Heart left ventricle (tissue), 16 donors: ENCODE measurements around the gene PHLPP1. TPM values are rescaled to one million over a fixed set of nuclear protein-coding genes. Genes with fewer than 3 reads are reported as not detected.

Experiments used
- ATAC-seq, 4 donors: fragments of 200-7000 bp; cut with Tn5 transposase; one replicate each; pipeline ENCODE4 v1.9.1; 2020 to 2022; ENCODE audit warnings: moderate library complexity in 4 of 4, mild to moderate bottlenecking in 3 of 4, moderate number of reproducible peaks in 1 of 4
- DNase-seq, 5 donors: peaks; one replicate each; pipeline ENCODE4 v3.0.0-alpha.2; 2020
- H3K27ac ChIP-seq, 12 donors: fragments of 200-600 bp; sonication (generic) in 4 of 12; one replicate each; pipeline versions ENCODE4 v1.5.0 to v1.8.0; 2016 to 2022; ENCODE audit warnings: mild to moderate bottlenecking in 2 of 12
- H3K27me3 ChIP-seq, 9 donors: fragments of 200-600 bp; sonication (generic) in 2 of 9; one replicate each; pipeline versions ENCODE4 v1.5.1 to v1.8.0; 2016 to 2022; ENCODE audit warnings: mild to moderate bottlenecking in 3 of 9
- H3K36me3 ChIP-seq, 9 donors: fragments of 200-600 bp; sonication (generic) in 2 of 9; one replicate each; pipeline versions ENCODE4 v1.5.0 to v1.8.0; 2018 to 2022; ENCODE audit warnings: mild to moderate bottlenecking in 2 of 9
- H3K4me1 ChIP-seq, 12 donors: fragments of 200-600 bp; sonication (generic) in 4 of 12; one replicate each; pipeline versions ENCODE4 v1.5.0 to v1.8.0; 2016 to 2022; ENCODE audit warnings: mild to moderate bottlenecking in 3 of 12
- H3K4me3 ChIP-seq, 12 donors: fragments of 200-600 bp; sonication (generic) in 4 of 12; one replicate each; pipeline versions ENCODE4 v1.5.0 to v1.8.0; 2017 to 2022; ENCODE audit warnings: mild to moderate bottlenecking in 9 of 12, moderate library complexity in 4 of 12
- H3K9me3 ChIP-seq, 12 donors: fragments of 200-600 bp; sonication (generic) in 4 of 12; one replicate each; pipeline versions ENCODE4 v1.5.0 to v1.8.0; 2016 to 2022; ENCODE audit warnings: mild to moderate bottlenecking in 1 of 12
- CTCF ChIP-seq, 12 donors: fragments of 200-600 bp; sonication (generic) in 4 of 12; IDR thresholded peaks; one replicate each; pipeline versions ENCODE4 v1.5.0 to v1.8.0; 2018 to 2022; ENCODE audit warnings: antibody characterized with exemption in 12 of 12, mild to moderate bottlenecking in 5 of 12
- POLR2A ChIP-seq, 2 donors: fragments of 450-650 bp; IDR thresholded peaks; one replicate each; pipeline ENCODE4 v1.6.1; 2017; ENCODE audit warnings: antibody characterized with exemption in 2 of 2, mild to moderate bottlenecking in 2 of 2, moderate library complexity in 2 of 2
- WGBS, 4 donors: extraction: QIAGEN DNeasy Blood & Tissue Kit in 2 of 4; methylation state at CpG; one replicate each; pipeline versions ENCODE4 v1.1.5 to v1.1.7; 2013 to 2018; 5-methylcytosine and 5-hydroxymethylcytosine counted together
- intact Hi-C, 10 donors: fragments of 100-400 bp; cut with DNase I; formaldehyde crosslinking; loops; one replicate each; pipeline versions ENCODE4 v1.11.1 to v1.14.2; 2022
- polyA plus RNA-seq, 2 donors: library from polyadenylated mRNA; stranded (reverse); fragments of 200-250 nt; gene quantifications; one replicate each; pipeline ENCODE4 v1.2.3, GENCODE V29; 2013
- total RNA-seq, 9 donors: library from RNA; depleted of rRNA in 2 of 9; stranded (reverse); fragments of >200 nt in 2 of 9; fragmentation: NEBNext Ultra II Directional in 3 of 9; extraction: Animal tissue kit (Norgen Biotek cat#: 25700) in 3 of 9; gene quantifications; one replicate each; pipeline versions ENCODE4 v1.1.0 to v1.2.4, GENCODE V29; 2016 to 2023
- donor health status: ischemic (EF 13 %, LVEDD 7.1; RV severe dilation, severe dysfunction).
- donor health status: healthy with polysubstance abuse.
- donor health status: DM: no; HTN: yes; CAD: no.
- donor health status: DM: no; HTN: no; CAD: no.
- donor health status: ischemic (EF 25% LVEDD 6.9; RV normal size, moderate dysfunction).
- donor health status: ischemic (EF 25% LVEDD 5.7; RV mildly dilated, moderate dysfunction).
- donor health status: healthy.
- donor health status: DM: yes; HTN: yes; CAD: no.
- donor health status: ischemic (EF 35%, LVEDD 5.7; RV mildly dilated, moderate dysfunction).
- donor health status: nonischemic (EF 11% LVEDD 7.7; RV severe dilation, severe dysfunction).
- donor health status: DM: yes; HTN: yes; CAD: no.
- donor health status: PGD.
- donor health status: ischemic (EF 29% LVEDD 5.4; RV normal size, mild dysfunction).
- donor health status: nonischemic (EF 23%, LVEDD 6.1; RV moderate dilation, normal function).

PHLPP1 gene
- total and polyA plus RNA-seq, 11 donors: 1.7 to 11.1 (median 6.2) TPM

- H3K4me1 ChIP-seq: peaks cover 0 to 26% (median 7%) of the 10 kb centered on the region in 12 donors
- ATAC-seq: no peak
- 73 to 83% (median 76%) methylated on average over 1 of the region's 1 CpG for WGBS, 4 donors
Observed at GRCh38 chr18:62792016-62792415, 76.7 kb downstream of the PHLPP1 start.

GRCh38 chr18:62795813-62796212 lies 80.5 kb downstream of the PHLPP1 start:
- no peak for ATAC-seq

More at GRCh38 chr18:62792016-62792415, 76.7 kb downstream of the PHLPP1 start:
- no peak for DNase-seq
- no peaks in the 10 kb centered on the region for H3K9me3 ChIP-seq
- peak overlapping the region in 1 of 12 donors; percentile 21 for H3K27ac ChIP-seq
- H3K36me3 ChIP-seq: no peaks in the 10 kb centered on the region
- intact Hi-C loops: loop anchor here in 3 of 10 donors (5.0 to 10.0 kb wide), 2 partner anchors 67 to 70 kb away; no protein-coding TSS in a partner anchor
- no peaks in the 10 kb centered on the region for H3K27me3 ChIP-seq
- no peak for TF ChIP-seq POLR2A (IDR thresholded peaks at IDR 0.05)
- no peak for TF ChIP-seq CTCF (IDR thresholded peaks at IDR 0.05)
- no peak overlapping the region for H3K4me3 ChIP-seq

GRCh38 chr18:62796216-62796621 lies 80.9 kb downstream of the PHLPP1 start:
- Histone ChIP-seq H3K9me3 (no peaks in the 10 kb centered on the region), H3K4me3 (no peak overlapping the region), H3K27me3 (no peaks in the 10 kb centered on the region), H3K4me1 (peaks cover 0 to 28% (median 2%) of the 10 kb centered on the region in 12 donors), H3K27ac (no peak overlapping the region), H3K36me3 (no peaks in the 10 kb centered on the region)
- no peak for TF ChIP-seq POLR2A (IDR thresholded peaks at IDR 0.05)
- TF ChIP-seq CTCF (IDR thresholded peaks at IDR 0.05): no peak
- intact Hi-C loops: loop anchor here in 3 of 10 donors (5.0 to 10.0 kb wide), 2 partner anchors 71 to 79 kb away; partner anchors contain the start of gene PHLPP1 (in 1 of the 3)
- 83 to 96% (median 91%) methylated on average over 1 of the region's 1 CpG for WGBS, 4 donors
- DNase-seq (no peak), ATAC-seq (no peak)

More at GRCh38 chr18:62795813-62796212, 80.5 kb downstream of the PHLPP1 start:
- intact Hi-C loops: loop anchor here in 3 of 10 donors (5.0 to 10.0 kb wide), 2 partner anchors 71 to 79 kb away; partner anchors contain the start of gene PHLPP1 (in 1 of the 3)
- H3K4me3 ChIP-seq: no peak overlapping the region
- TF ChIP-seq CTCF (IDR thresholded peaks at IDR 0.05): no peak
- no peak for TF ChIP-seq POLR2A (IDR thresholded peaks at IDR 0.05)
- DNase-seq: no peak
- H3K27me3 ChIP-seq: no peaks in the 10 kb centered on the region
- peaks cover 0 to 30% (median 2%) of the 10 kb centered on the region in 12 donors for H3K4me1 ChIP-seq
- H3K27ac ChIP-seq: no peak overlapping the region
- no peaks in the 10 kb centered on the region for H3K36me3 ChIP-seq
- WGBS, 4 donors: 78 to 94% (median 90%) methylated on average over 3 of the region's 3 CpGs
- H3K9me3 ChIP-seq: no peaks in the 10 kb centered on the region

GRCh38 chr18:62797329-62797728 lies 82.0 kb downstream of the PHLPP1 start:
- no peak for TF ChIP-seq CTCF (IDR thresholded peaks at IDR 0.05)
- no peak for TF ChIP-seq POLR2A (IDR thresholded peaks at IDR 0.05)
- H3K9me3 ChIP-seq: no peaks in the 10 kb centered on the region
- ATAC-seq (no peak), DNase-seq (no peak)
- intact Hi-C loops: loop anchor here in 3 of 10 donors (5.0 to 10.0 kb wide), 2 partner anchors 73 to 80 kb away; partner anchors contain the start of gene PHLPP1 (in 1 of the 3)
- H3K36me3 ChIP-seq: no peaks in the 10 kb centered on the region
- peaks cover 0 to 21% (median 2%) of the 10 kb centered on the region in 12 donors for H3K4me1 ChIP-seq
- no peak overlapping the region for H3K4me3 ChIP-seq
- no peak overlapping the region for H3K27ac ChIP-seq
- whole genome bisulfite sequencing, 4 donors: 83 to 86% (median 84%) methylated on average over 3 of the region's 3 CpGs
- H3K27me3 ChIP-seq: no peaks in the 10 kb centered on the region
